ENCODE data around the gene DDO.
"Not testable (repeated sequence)": the region's sequence is repeated elsewhere in the genome, so short reads cannot be mapped to it uniquely, and the experiment has no call there.

Gene DDO

GRCh38 chr6:110368284-110368683 lies 47.1 kb downstream of the DDO start:
- DNase-seq (ENCODE audit: low read depth) = no peak

GRCh38 chr6:110367825-110368224 lies 47.5 kb downstream of the DDO start:
- DNase-seq (ENCODE audit: low read depth) = no peak

GRCh38 chr6:110366975-110367374 lies 48.4 kb downstream of the DDO start:
- no peak for DNase-seq (ENCODE audit: low read depth)

GRCh38 chr6:110366256-110366655 lies 49.1 kb downstream of the DDO start:
- no peak for DNase-seq (ENCODE audit: low read depth)

GRCh38 chr6:110364364-110365105 lies 50.8 kb downstream of the DDO start:
- DNase-seq (ENCODE audit: low read depth) = no peak

- no peak for DNase-seq (ENCODE audit: low read depth)
Measured at GRCh38 chr6:110363748-110364147, 51.6 kb downstream of the DDO start.

- DNase-seq (ENCODE audit: low read depth) = no peak
Measured at GRCh38 chr6:110360676-110361075, 54.7 kb downstream of the DDO start.

- DNase-seq (ENCODE audit: low read depth) = no peak
Measured at GRCh38 chr6:110359556-110359955, 55.8 kb downstream of the DDO start.

- DNase-seq (ENCODE audit: low read depth) = no peak
Measured at GRCh38 chr6:110358553-110359160, 56.7 kb downstream of the DDO start.

- DNase-seq (ENCODE audit: low read depth) = no peak
Measured at GRCh38 chr6:110357664-110358552, 57.5 kb downstream of the DDO start, which contains the start of gene METTL24. METTL24 (minus strand) TSS chr6:110358349; CDS start chr6:110358272, 77 bp downstream.

- no peak for DNase-seq (ENCODE audit: low read depth)
Measured at GRCh38 chr6:110357298-110357663, 58.1 kb downstream of the DDO start.

- no peak for DNase-seq (ENCODE audit: low read depth)
Measured at GRCh38 chr6:110356778-110357177, 58.6 kb downstream of the DDO start.

- no peak for DNase-seq (ENCODE audit: low read depth)
Measured at GRCh38 chr6:110355727-110356126, 59.6 kb downstream of the DDO start.

GRCh38 chr6:110355022-110355421 lies 60.4 kb downstream of the DDO start:
- no peak for DNase-seq (ENCODE audit: low read depth)

- no peak for DNase-seq (ENCODE audit: low read depth)
Measured at GRCh38 chr6:110354153-110354552, 61.2 kb downstream of the DDO start.

- DNase-seq (ENCODE audit: low read depth) = no peak
Measured at GRCh38 chr6:110353457-110354001, 61.8 kb downstream of the DDO start.

GRCh38 chr6:110352563-110353262 lies 62.7 kb downstream of the DDO start:
- DNase-seq (ENCODE audit: low read depth) = no peak

- DNase-seq (ENCODE audit: low read depth) = no peak
Measured at GRCh38 chr6:110351986-110352385, 63.4 kb downstream of the DDO start.

GRCh38 chr6:110351546-110351945 lies 63.8 kb downstream of the DDO start:
- no peak for DNase-seq (ENCODE audit: low read depth)

- DNase-seq (ENCODE audit: low read depth) = not testable (repeated sequence)
Measured at GRCh38 chr6:110350593-110350992, 64.8 kb downstream of the DDO start.

GRCh38 chr6:110348961-110349690 lies 66.2 kb downstream of the DDO start:
- no peak for DNase-seq (ENCODE audit: low read depth)

Data from stimulated activated CD8-positive, alpha-beta memory T cell treated with anti-CD3 and anti-CD28 coated beads, Interleukin-15, amount 100 ng/mL, for 1 hour (primary cell).